GM12875 (cell line): ENCODE data around the gene PCYT1B.

Experiments
- H3K4me3 ChIP-seq: one replicate; pipeline ENCODE4 v1.5.1; 2011; ENCODE audit warnings: low read depth, low read length, control low read depth
- CTCF ChIP-seq: IDR thresholded peaks from 2 replicates; pipeline ENCODE4 v1.5.1; 2011; ENCODE audit warnings: low read depth, mild to moderate bottlenecking, control low read depth, inconsistent platforms, low read length, moderate library complexity, borderline replicate concordance; ENCODE audit not compliant: insufficient read depth

PCYT1B gene

DNA sequence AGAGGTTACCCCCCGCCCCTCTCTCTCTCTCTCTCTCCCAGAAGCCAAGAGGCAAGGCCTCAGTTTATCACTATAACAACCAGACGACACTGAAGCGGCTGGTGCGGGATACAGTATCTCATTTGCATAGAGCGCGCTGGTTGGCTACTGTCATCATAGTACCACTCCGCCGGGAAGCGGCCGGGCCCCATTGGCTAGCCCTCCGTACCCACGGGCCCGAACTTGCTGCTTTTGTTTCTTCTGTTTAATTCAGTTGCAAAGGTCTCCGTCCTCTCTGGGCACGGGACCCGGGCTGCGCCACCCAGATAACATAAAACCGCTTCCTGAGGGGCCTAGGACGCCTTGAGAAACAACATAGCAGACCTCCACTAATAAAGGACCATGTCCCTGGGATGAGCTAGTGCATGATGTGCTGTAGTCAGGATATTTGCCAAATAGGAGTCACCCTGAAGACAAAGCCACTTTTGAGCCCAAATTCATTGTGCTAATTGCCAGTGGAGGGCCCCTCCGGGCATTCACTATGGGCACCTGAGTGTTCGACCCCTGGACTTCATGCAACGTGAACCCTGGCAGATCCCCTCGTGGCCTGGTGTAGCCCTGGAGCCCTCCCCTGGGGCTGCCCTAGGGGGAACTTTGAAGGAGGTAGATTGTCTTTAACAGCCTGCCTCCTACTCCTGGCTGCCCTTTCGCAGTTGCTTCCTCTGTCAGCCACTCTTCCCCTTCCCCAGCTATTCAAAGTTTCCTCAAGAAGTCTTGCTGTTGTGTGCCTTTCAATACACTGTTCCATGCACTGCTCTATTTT, at the start of gene PCYT1B:
Gene PCYT1B (minus strand): TSS at position 91 of the 802 bp plus-strand sequence. CDS start 242 bp downstream, outside the sequence.
- no peak for TF ChIP-seq CTCF
- H3K4me3 ChIP-seq: no peak within 1 kb of the TSS

DNA sequence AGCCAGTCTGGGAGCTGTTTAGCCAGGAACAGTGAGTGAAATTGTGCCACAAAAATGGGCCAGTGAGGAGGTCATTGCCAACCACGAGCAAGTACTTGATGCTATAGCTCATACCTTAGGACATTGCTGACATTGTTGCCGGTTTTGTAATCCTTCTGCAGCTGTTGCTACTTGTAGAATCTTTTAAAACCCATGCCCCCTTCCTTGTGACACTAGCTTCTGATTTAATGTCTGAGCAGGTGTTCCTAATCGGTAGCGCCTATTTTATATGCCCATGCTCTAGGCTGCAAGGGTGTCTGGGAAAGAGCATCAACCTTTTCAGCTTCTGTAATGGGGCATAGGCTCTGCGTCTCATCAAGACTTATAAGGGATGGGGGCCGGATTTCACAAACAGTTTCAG, 49.1 kb upstream of the PCYT1B start:
- no peak overlapping the region for H3K4me3 ChIP-seq
- TF ChIP-seq CTCF: no peak

- H3K4me3 ChIP-seq: peak overlapping the region; percentile 76
- TF ChIP-seq CTCF: no peak
Observed at GRCh38 chrX:24694825-24695224, 47.7 kb upstream of the PCYT1B start.

DNA sequence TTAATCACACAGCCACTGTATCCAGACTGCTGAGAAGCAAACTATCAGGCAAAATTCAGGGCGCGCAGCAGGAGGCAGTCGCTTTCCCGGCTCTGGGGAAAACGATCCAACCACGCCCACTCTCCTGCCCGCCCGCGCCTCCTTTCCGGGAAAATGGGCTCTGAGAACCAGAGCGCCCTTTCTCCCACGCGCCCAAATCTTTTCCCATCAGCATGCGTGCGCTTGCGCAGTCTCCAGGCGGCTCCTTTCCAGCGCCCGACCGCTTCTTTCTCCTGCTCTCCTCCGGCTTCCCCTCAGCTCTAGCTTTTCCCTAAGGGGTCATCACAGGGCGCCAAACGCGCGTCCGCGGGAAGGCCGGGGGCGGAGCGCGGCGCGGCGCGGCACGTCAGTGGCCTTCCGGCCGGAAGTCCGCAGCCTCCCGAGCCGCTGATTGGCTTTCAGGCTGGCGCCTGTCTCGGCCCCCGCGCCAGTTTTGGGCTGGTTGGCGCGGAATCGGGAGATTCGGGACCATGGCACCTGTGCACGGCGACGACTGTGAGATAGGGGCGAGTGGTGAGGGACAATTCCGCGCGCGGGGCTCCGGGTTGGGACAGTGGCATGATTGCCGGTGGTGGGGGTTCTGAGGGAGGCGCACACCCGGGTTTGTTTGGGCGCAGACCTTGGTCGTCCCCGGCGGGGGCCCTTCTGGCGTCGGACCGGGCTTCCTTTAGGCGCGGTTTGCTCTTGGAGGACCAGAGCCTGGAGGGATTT, 46.5 kb upstream of the PCYT1B start, which contains the start of gene POLA1:
Gene POLA1 (plus strand): TSS at position 466 of the 750 bp plus-strand sequence. CDS start 44 bp downstream, at position 510.
- H3K4me3 ChIP-seq: peak within 1 kb of the TSS; percentile 76
- no peak for TF ChIP-seq CTCF

- TF ChIP-seq CTCF: no peak
- H3K4me3 ChIP-seq: no peak overlapping the region
Observed at GRCh38 chrX:24692305-24692704, 45.2 kb upstream of the PCYT1B start.

- no peak for TF ChIP-seq CTCF
- H3K4me3 ChIP-seq: no peak overlapping the region
Observed at GRCh38 chrX:24684048-24684447, 36.9 kb upstream of the PCYT1B start.
